HCT116 (cell line): ENCODE measurements around the gene NAV1. TPM values are rescaled to one million over a fixed set of nuclear protein-coding genes. Genes with fewer than 3 reads are reported as not detected.

ENCODE experiments used
- ATAC-seq: fragments of 200-7000 bp; cut with Tn5 transposase; 2 replicates; pipeline ENCODE4 v1.9.1; 2020; ENCODE audit warnings: mild to moderate bottlenecking, moderate library complexity
- BruUV-seq: library from RNA; stranded (reverse); fragments of 400-500 nt; replicated peaks from 2 replicates; lab custom pipeline; 2021; lab: Mats Ljungman, UMichigan
- CTCF ChIA-PET: fragments of 300-600 bp; sonication (Branson Sonifier 250); formaldehyde crosslinking; loops from one replicate; lab custom pipeline; 2021; ENCODE audit warnings: antibody characterized with exemption; lab: Charles Lee
- POLR2A ChIA-PET: fragments of 300-600, 350-600 bp; sonication (Branson Sonifier 250); formaldehyde crosslinking; loops from one replicate; lab custom pipeline; 2021; ENCODE audit warnings: antibody characterized with exemption; lab: Charles Lee
- RAD21 ChIA-PET, 2 experiments: fragments of 300-600 bp; sonication (Branson Sonifier 250); formaldehyde crosslinking; loops; one replicate each; lab custom pipeline; 2023; ENCODE audit warnings: low total read pairs in 2 of 2; ENCODE audit not compliant: uncharacterized antibody in 2 of 2, unreplicated experiment in 2 of 2, low non-redundant PET in 1 of 2; lab: Charles Lee
- DNase-seq: peaks from one replicate; pipeline ENCODE4 v3.0.0-alpha.2; 2010; ENCODE audit warnings: low read depth, low spot score
- H2AFZ ChIP-seq: fragments of 200-600 bp; shearing (Covaris generic), sonication (generic); 2 replicates; pipeline ENCODE4 v1.6.1; 2017; ENCODE audit warnings: low read depth, mixed run types, mixed read lengths, antibody characterized with exemption, low read length; ENCODE audit not compliant: poor library complexity, severe bottlenecking
- H3K27ac ChIP-seq: 2 replicates; pipeline ENCODE4 v1.5.1; 2012; ENCODE audit warnings: low read depth, low read length
- H3K27me3 ChIP-seq: fragments of 200-600 bp; sonication (generic); 2 replicates; pipeline ENCODE4 v1.6.1; 2016; ENCODE audit warnings: mixed run types, low read length, mixed read lengths; ENCODE audit not compliant: insufficient read depth
- H3K36me3 ChIP-seq, 2 experiments: fragments of 200-500 bp in 1 of 2; fragments of 200-600 bp in 1 of 2; sonication (Bioruptor generic) in 1 of 2; sonication (generic) in 1 of 2; 2 replicates each; pipeline versions ENCODE4 v1.5.1 to v1.6.1; 2014 to 2016; ENCODE audit warnings: low read length in 2 of 2, inconsistent platforms in 1 of 2, mixed read lengths in 1 of 2, mixed run types in 1 of 2; ENCODE audit not compliant: insufficient read depth in 2 of 2, control insufficient read depth in 1 of 2
- H3K4me1 ChIP-seq, 2 experiments: fragments of 200-600 bp in 1 of 2; sonication (generic) in 1 of 2; 2 replicates each; pipeline versions ENCODE4 v1.5.1 to v1.6.1; 2012 to 2017; ENCODE audit warnings: low read length in 2 of 2, inconsistent platforms in 1 of 2, mild to moderate bottlenecking in 1 of 2, mixed read lengths in 1 of 2, mixed run types in 1 of 2, moderate library complexity in 1 of 2; ENCODE audit not compliant: insufficient read depth in 2 of 2, control insufficient read depth in 1 of 2
- H3K4me2 ChIP-seq: fragments of 200-600 bp; sonication (generic); 2 replicates; pipeline ENCODE4 v1.6.1; 2017; ENCODE audit warnings: mixed run types, low read length, mixed read lengths
- H3K4me3 ChIP-seq, 2 experiments: fragments of 200-600 bp in 1 of 2; sonication (generic) in 1 of 2; replicated peaks in 1 of 2; 2 replicates each; pipeline ENCODE4 v1.5.1; 2011 to 2016; ENCODE audit warnings: low read length in 2 of 2, control low read depth in 1 of 2, low read depth in 1 of 2, mild to moderate bottlenecking in 1 of 2, mixed read lengths in 1 of 2, mixed run types in 1 of 2
- H3K79me2 ChIP-seq: fragments of 200-600 bp; sonication (generic); 2 replicates; pipeline ENCODE4 v1.6.1; 2017; ENCODE audit warnings: mild to moderate bottlenecking, mixed run types, low read length, moderate library complexity, mixed read lengths; ENCODE audit not compliant: insufficient read depth
- H3K9ac ChIP-seq: fragments of 200-600 bp; sonication (generic); 2 replicates; pipeline ENCODE4 v1.6.1; 2016; ENCODE audit warnings: low read length, mixed read lengths
- H3K9me2 ChIP-seq: fragments of 200-600 bp; sonication (generic), shearing (Covaris generic); 2 replicates; pipeline ENCODE4 v1.6.1; 2017; ENCODE audit warnings: mixed run types, mild to moderate bottlenecking, moderate library complexity; ENCODE audit not compliant: insufficient read depth
- H3K9me3 ChIP-seq, 2 experiments: fragments of 200-500 bp in 1 of 2; fragments of 200-600 bp in 1 of 2; sonication (Bioruptor generic) in 1 of 2; sonication (generic) in 1 of 2; 2 replicates each; pipeline ENCODE4 v1.6.1; 2014 to 2017; ENCODE audit warnings: low read length in 2 of 2, mixed read lengths in 2 of 2, inconsistent platforms in 1 of 2, low read depth in 1 of 2, mild to moderate bottlenecking in 1 of 2, mixed run types in 1 of 2, moderate library complexity in 1 of 2; ENCODE audit not compliant: control insufficient read depth in 1 of 2, insufficient read depth in 1 of 2
- H4K20me1 ChIP-seq: fragments of 200-600 bp; sonication (generic), shearing (Covaris generic); 2 replicates; pipeline ENCODE4 v1.6.1; 2017; ENCODE audit warnings: mixed run types, mild to moderate bottlenecking, moderate library complexity; ENCODE audit not compliant: insufficient read depth
- ATF3 ChIP-seq: IDR thresholded peaks from 2 replicates; pipeline ENCODE4 v1.6.1; 2012
- CTCF ChIP-seq, 3 experiments: fragments of 200-600 bp in 1 of 3; sonication (generic) in 1 of 3; IDR thresholded peaks in 2 of 3; conservative IDR thresholded peaks in 1 of 3; 2 replicates each; pipeline ENCODE4 v1.5.1; 2012 to 2017; ENCODE audit warnings: low read depth in 2 of 3, low read length in 2 of 3, antibody characterized with exemption in 1 of 3, borderline replicate concordance in 1 of 3, control low read depth in 1 of 3, mild to moderate bottlenecking in 1 of 3, mixed read lengths in 1 of 3, mixed run types in 1 of 3, moderate library complexity in 1 of 3; ENCODE audit not compliant: insufficient read depth in 1 of 3
- JUND ChIP-seq: IDR thresholded peaks from 2 replicates; pipeline ENCODE4 v1.6.1; 2012
- RAD21 ChIP-seq: IDR thresholded peaks from 2 replicates; pipeline ENCODE4 v1.6.1; 2012; ENCODE audit warnings: low read depth, mild to moderate bottlenecking
- SIN3A ChIP-seq: IDR thresholded peaks from 2 replicates; pipeline ENCODE4 v1.6.1; 2012; ENCODE audit warnings: low read depth
- SP1 ChIP-seq: IDR thresholded peaks from 2 replicates; pipeline ENCODE4 v1.6.1; 2012; ENCODE audit warnings: low read depth
- TCF7L2 ChIP-seq: IDR thresholded peaks from 2 replicates; pipeline ENCODE4 v1.7.0; 2011; ENCODE audit warnings: borderline replicate concordance, inconsistent platforms; ENCODE audit not compliant: insufficient read depth, insufficient read length; ENCODE audit errors: extremely low read depth
- intact Hi-C: fragments of 100-400 bp; cut with micrococcal nuclease; formaldehyde crosslinking; loops from 2 replicates; pipeline ENCODE4 v1.10.0; 2022
- total RNA-seq: library from RNA; stranded (reverse); gene quantifications from one replicate; pipeline ENCODE4 v1.2.1, GENCODE V29; 2021; ENCODE audit not compliant: unreplicated experiment

NAV1 gene
- total RNA-seq, 1 experiment from 2014 or later: 22.8 TPM

GRCh38 chr1:201582705-201583442, 43.9 kb downstream of the NAV1 start:
- intact Hi-C loops: no loop called here
- Histone ChIP-seq H2AFZ (no peak overlapping the region), H3K4me3 (no peak overlapping the region), H3K9ac (no peak overlapping the region), H4K20me1 (no peaks in the 10 kb centered on the region), H3K27me3 (peaks cover 19% of the 10 kb centered on the region), H3K9me2 (no peaks in the 10 kb centered on the region), H3K4me1 (no peaks in the 10 kb centered on the region), H3K27ac (no peak overlapping the region), H3K36me3 (no peaks in the 10 kb centered on the region), H3K4me2 (no peak overlapping the region)
- ChIA-PET POLR2A (interaction anchor here (0.9 kb wide), 1 partner anchor 67 kb away, joined by 5 read pairs; no protein-coding TSS in a partner anchor), CTCF (no interaction called here), RAD21 (no interaction called here)
- ATAC-seq: no peak
- no TSS peak for BruUV-seq
- DNase-seq: no peak
- TF ChIP-seq SIN3A (no peak), JUND (no peak), TCF7L2 (no peak), SP1 (no peak), CTCF (IDR thresholded peaks at IDR 0.05 in 2 of 3, conservative IDR thresholded peaks at IDR 0.05 in 1 of 3; ENCODE audit: borderline replicate concordance in 1 of 3, insufficient read depth in 1 of 3, low read depth in 2 of 3, low read length in 2 of 3) (no peak), RAD21 (no peak), ATF3 (no peak)
- TF ChIP-seq, all 23 proteins: peak for 0
- H3K9me3 ChIP-seq: no peaks in the 10 kb centered on the region
- no peaks in the 10 kb centered on the region for H3K79me2 ChIP-seq
